Activated T-cell treated with anti-CD3 and anti-CD28 coated beads, Interleukin-2, amount 50 U/mL, for 1 hour (primary cell): ENCODE results near the gene GNG7.
"Not testable (repeated sequence)": the region's sequence is repeated elsewhere in the genome, so short reads cannot be mapped to it uniquely, and the experiment has no call there.

Experiments used
- DNase-seq: peaks from one replicate; pipeline ENCODE4 v3.0.0-alpha.2; 2020

GNG7 gene

DNA sequence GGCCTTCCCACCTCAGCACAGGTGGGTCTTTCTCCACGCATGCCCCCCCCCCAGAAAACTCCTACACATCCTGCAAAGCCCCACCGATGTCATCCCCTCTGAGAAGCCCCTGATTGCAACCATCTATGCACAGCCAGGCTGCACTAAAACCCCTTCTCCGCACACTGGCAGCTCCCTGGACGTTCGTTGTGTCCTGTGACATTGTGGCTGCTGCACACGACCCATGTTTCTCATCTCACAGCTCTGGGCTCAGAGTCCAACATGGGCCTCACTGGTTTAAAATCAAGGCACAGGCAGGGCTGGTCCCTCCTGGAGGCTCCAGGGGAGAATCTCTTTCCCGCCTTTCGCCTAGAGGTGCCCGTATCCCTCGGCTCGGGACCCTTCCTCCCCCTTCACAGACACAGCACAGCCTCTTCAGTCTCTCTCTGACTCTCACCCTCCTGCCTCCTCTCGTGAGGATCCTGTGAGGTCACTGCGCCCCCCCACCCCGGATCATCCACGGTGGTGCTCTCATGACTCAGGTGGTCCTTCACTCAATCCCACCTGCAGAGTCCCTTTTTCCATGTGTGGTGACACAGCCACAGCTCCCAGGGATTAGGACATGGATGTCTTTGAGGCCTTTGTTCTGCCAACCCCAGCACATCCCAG lies 155.3 kb downstream of the GNG7 start:
- DNase-seq = no peak

DNA sequence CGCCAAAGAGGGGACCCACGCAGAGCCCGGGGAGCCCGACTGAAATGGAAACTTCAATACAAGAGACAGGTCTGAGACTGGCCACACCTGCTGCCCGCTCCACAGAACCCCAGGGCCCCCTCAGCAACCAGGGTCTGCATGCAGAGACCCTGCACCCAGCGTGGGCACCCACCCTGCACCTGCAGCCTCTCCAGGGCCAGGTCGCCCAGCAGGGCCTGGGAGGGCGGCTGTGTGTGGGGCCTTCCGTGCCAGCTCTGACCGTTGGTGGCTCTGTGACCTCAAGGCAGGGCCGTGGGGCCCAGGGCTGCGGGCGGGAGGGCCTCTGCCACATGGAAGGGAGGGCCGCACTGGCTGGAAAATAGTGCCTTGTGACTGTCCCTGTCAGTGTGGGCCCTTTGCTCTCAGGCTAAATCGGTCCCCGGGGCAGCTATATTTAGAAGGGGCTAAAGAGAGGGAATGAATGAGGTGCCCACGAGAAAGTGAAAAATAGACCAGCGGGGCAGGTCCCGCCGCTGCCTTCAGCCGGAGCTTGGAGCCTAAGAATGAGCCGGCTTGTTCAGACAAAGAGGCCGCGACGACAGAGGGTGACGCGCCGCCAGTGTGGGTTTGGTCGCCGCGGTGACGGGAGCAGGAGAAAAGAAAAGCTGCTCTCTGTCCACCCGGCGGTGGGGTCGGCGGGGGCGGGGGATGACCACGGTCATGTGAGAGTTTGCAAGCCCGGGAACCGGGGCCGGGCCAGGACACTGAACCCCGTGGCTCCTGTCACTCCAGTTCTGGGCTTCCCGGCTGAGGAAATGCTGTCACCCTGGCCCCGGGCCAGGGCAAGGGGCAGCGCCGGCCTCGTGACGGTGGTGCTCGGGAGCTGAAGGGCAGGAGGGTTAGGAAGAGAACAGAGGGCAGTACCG lies 156.1 kb downstream of the GNG7 start:
- DNase-seq = no peak

DNA sequence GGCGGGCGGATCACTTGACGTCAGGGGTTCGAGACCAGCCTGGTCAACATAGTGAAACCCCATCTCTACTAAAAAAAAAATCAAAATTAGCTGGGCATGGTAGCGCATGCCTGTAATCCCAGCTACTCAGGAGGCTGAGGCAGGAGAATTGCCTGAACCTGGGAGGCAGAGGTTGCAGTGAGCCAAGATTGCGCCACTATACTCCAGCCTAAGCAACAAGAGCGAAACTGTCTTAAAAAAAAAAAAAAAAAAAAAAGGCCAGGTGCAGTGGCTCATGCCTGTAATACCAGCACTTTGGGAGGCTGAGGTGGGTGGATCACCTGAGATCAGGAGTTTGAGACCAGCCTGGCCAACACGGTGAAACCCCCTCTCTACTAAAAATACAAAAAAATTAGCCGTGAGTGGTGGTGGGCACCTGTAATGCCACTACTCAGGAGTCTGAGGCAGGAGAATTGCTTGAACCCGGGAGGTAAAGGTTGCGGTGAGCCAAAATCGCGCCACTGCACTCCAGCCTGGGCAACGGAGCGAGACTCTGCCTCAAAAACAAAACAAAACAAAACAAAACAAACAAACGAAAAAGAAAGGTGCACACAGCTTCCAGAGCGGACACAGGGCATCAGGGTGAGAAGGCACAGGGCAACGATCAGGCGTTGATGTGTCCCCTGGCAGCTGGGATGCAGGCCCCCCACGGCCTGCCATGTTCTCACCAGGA lies 156.9 kb downstream of the GNG7 start:
- not testable (repeated sequence) for DNase-seq

DNA sequence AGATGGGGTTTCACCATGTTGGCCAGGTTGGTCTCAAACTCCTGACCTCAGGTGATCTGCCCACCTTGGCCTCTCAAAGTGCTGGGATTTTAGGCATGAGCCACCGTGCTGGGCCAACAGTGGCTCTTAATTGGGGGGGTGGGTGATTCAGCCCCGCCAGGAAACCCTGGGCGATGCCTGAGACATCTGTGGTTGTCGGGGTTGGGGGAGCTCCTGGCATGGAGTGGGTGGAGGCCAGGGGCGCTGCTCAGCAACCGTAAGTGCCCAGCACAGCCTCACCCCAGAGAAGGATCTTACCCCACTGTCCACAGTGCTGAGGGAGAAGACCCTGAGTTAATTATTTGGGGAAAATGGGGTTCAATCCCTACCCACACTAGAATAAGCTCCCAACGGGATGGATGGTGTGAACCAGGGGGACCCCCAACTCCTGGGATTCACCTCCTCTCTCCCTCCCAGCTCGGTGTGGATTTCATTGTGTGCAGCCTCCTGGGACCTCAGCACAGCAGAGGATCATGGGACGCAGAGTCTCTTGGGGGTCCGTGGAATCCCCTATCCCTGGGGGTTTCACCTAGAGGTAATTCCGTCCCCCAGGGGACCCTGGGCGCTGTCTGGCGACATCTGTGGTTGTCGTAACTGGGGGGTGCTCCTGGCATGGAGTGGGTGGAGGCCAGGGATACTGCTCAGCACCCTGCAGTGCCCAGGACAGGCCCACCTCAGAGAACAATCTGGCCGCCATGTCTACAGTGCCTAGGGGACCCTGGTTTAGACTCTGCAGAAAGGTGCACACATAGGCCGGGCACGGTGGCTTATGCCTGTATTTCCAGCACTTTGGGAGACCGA lies 157.7 kb downstream of the GNG7 start:
- no peak for DNase-seq

DNA sequence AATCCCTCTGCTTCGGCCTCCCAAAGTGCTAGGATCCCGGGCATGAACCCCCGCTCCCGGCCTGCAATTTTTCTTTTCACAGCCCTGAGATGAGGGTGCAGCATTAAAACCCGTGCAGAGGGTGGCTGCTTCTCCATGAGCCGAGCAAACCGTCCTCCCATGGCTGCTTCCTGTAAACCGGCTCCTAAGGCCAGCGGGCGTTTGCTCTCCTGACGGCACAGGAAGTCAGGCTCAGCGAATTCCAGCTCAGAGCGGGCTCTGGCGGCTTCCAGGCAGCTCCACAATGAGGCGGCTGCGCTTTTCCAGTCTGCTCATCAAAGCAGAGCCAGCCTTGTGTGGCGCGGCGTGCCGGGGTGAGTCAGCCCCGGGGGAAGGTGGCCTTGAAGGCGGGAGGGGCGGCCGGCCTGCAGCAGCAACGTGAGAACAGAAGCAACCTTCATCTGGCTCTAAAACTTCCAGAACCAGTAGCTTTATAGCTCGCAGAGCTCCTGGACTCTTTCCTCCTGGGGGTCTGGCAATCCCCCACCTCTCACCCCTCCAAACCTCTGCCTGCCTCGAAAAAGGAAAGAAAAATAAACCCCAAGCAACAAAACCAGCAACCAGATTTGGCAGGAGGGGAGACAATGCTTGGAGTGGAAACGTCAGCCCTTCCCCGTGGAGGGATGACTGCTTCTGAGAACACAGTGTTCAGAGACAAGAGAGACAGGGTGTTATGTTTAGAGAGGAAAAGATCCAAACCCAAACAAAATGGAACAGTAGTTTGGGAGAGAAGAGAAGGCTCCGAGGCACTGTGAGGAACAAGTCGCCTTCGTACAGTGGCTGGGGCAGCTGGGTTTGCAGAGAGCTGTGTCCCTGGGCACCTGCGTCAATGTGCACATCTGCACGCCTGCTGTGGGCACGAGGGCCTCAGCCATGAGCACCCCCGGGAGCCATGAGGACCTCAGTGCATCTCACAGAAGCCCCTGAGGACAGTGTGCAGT lies 158.7 kb downstream of the GNG7 start:
- peak; percentile 76 for DNase-seq

DNA sequence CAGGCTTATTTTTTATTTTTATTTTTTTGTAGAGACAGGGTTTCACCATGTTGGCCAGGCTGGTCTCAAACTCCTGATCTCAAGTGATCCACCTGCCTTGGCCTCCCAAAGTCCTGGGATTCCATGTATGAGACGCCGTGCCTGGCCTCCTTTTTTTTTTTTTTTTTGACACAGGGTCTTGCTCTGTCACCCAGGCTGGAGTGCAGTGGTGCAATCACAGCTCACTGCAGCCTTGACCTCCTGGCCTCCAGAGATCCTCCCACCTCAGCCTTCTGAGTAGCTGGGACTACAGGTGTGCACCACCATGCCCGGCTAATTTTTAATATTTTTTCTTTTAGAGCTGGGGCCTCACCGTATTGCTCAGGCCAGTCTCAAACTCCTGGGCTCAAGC lies 159.4 kb downstream of the GNG7 start:
- not testable (repeated sequence) for DNase-seq

DNA sequence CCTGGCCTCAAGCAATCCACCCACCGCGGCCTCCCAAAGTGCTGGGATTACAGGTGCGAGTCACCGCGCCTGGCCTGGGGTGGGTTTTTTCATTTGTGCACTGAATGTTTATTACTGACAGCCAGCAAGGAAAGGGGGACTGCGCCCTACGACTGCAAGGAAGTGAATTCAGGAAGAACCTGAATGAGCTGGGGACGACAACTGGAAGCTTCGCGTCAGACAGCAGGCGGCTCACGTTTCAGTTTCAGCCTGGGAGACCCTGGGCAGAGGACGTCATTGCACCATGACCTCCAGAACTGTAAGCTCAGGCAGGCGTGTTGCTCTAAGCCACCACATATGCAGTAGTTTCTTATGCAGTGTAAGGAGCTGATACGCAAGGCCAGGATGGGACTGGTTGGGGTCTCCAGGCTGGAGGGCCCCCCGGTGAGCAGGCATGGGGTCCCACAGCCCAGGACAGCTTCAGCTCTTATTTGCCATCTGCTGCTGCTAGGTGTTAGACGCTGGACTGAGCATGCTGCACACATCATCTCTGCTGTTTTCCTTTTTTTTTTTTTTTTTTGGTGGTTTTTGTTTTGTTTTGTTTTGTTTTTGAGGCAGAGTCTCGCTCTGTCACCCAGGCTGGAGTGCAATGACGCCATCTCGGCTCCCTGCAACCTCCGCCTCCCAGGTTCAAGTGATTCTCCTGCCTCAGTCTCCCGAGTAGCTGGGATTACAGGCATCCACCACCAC lies 160.0 kb downstream of the GNG7 start:
- DNase-seq = no peak

DNA sequence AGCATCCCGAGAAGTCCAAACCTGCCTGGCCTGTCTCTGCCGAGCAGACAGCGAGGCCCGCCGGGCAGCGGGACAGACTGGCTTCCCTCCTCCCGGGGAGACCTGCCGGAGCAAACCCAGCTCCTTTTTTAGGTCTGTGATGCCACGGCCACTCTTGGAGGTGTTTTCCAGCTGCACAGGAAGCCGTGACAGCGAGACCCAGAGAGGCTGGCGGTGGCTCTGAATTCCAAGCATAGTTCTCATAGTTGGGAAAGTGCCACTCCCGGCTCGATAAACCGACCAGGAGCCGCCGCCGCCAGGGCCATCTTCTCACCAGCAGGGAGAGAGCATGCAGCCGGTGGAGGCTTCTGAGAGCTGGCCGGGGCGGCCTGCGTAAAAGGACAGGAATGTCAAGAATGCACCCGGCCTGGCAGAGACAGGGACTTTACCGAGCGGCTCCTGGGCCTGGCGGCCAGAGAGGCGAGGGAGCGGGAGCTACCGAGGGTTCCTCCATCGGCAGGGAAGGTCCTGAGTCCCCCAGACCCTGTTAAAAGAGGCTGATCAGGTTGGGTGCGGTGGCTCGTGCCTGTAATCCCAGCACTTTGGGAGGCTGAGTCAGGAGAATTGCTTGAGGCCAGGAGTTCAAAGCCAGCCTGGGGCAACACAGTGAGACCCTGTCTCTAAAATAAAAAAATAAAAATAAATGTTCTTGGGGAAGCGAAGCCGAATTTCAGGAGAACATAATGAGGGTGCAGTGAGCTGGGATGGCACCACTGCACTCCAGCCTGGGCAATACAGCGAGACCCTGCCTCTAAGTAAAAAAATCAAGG lies 161.6 kb downstream of the GNG7 start:
- DNase-seq = no peak

DNA sequence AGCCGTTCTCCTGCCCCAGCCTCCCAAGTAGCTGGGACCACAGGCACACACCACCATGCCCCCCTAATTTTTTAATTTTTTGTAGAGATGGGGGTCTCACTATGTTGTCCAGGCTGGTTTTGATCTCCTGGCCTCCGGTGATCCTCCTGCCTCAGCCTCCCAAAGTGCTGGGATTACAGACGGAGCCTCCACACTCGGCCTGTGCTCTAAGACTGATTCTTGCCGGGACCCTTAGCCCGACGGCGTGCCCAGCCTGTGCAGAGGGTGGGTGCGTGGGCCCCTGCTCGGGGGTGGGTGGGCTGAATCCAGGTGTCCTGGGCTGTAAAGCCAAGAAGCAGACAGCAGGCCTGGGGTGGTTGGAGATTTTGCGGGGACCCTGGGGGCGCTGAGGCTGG lies 162.2 kb downstream of the GNG7 start:
- no peak for DNase-seq

DNA sequence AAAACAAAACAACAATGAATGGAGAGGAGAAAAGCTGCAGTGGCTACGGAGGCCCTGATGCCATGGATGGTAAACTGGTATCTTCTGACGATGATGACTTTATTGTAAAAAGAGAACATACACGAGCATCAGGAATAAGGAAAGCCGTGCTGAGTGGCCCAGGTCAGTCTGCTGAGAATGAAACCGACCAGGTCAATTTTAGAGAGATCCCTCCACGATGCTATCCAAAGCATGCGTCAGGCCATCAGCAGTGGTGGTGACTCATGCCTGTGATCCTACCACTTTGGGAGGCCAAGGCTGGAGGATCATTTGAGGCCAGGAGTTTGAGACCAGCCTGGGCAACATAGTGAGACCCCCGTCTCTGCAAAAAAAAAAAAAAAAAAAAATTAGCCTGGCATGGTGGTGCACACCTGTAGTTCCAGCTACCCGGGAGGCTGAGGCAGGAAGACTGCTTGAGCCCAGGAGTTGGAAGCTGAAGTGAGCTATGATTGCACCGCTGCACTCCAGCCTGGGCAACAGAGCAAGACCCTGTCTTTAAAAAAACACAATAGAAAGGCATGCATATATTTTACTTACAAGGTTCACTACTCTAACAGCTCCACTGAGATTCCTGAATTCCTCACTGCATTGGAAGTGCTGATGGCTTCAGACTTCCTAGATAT lies 164.3 kb downstream of the GNG7 start:
- DNase-seq = no peak

DNA sequence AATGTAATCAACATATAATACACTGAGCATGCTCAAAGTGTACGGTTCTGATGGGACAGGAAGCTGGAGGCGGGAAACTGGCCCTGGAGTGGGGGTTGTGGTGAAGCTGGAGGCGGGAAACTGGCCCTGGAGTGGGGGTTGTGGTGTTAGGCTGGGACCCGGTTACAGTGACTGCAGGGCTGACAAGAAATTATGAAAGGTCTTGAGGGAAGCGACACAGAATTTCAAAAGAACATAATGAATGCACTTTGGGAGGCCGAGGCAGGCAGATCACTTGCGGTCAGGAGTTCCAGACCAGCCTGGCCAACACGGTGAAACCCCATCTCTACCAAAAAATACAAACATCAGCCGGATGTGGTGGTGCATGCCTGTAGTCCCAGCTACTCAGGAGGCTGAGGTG lies 164.9 kb downstream of the GNG7 start:
- not testable (repeated sequence) for DNase-seq

DNA sequence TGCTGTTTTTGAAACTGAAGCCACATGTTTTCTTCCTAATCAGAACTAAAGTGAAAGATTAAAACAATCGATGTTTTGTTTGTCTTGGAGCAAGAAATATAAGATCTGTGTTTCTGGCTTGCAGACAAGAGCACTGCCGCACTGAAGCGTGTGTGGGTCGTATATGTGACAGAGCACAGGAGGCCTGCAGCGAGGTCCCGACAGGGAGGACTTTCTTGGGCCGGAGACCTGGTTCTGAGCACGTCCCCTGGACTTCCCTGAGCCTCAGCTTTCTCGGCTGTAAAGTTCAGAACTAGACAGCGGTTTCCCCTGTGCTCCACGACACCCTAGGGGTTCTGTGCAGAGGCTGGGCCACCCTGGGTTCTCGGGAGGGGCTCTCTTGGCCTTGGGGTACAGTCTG lies 166.0 kb downstream of the GNG7 start:
- DNase-seq = no peak

DNA sequence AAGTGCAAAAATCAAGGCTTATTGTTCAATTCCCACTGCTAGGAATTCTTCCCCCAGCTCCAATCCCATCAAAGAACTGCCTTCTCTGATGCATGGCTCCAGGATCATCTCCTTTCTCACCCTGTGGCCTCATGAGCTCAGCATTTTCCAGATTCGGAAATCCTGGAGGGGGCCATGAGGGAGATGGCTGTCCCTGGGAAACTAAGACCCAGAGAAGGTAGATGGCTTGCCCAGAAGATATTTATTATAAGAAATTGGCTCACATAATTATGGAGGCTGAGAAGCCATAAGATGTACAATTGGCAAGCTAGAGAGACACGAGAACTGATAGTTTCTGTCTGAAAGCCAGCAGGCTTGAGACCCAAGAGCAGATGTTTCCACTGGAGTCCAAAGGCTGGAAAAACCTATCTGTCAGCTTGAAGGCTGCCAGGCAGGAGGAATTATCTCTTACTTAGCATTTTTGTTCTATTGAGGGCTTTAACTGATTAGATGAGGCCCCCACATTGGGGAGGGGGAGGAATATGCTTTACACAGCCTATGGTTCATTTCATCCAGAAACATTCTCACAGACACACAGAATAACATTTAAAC lies 168.0 kb downstream of the GNG7 start:
- no peak for DNase-seq

DNA sequence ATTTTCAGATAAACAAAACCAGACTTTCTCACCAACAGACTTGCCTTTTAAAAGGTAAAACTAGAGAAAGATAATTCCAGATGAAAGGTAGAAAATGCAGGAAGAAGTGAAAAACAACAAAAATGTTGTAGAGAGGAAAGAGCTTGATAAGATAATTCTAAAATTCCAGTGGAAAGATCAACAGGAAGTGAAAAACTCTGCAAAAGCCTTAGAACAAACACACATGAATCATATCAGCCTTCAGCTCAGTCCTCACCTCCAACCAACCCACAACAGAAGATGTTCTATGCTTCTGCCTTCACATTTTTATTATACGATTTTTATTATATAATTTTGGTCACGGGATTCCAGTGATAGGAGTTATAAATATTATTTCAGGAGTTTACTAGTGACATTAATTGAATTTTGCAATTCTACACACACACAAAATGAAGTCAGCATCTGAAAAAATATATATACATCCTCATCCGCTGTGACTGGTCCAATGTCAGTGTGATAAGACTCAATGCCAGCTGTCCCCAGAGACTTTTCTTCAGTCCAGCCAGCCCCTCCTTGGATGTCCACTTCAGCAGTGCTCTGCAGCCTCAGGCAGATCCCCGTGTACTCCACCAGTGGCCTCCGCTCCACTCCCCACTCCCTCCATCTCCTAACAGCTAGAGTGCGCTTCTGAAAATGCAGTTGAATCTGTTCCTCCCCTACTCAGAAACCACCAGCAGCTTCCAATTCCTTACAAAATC lies 168.6 kb downstream of the GNG7 start:
- no peak for DNase-seq

DNA sequence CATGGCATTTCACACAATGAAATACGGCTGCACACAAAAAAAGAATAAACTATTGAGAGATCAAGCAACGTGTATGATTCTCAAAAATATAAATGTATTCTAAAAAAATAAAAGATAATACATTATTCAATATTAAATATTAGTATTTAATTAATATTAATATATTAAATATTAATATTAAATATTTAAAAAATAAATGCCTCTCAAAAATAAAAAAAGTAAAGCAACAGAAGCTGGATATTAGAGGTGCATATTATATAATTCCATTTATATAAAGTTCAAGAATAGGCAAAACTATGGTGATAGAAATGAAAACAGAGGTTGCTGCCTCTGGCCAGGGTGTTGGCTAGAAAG lies 169.4 kb downstream of the GNG7 start:
- DNase-seq = no peak

DNA sequence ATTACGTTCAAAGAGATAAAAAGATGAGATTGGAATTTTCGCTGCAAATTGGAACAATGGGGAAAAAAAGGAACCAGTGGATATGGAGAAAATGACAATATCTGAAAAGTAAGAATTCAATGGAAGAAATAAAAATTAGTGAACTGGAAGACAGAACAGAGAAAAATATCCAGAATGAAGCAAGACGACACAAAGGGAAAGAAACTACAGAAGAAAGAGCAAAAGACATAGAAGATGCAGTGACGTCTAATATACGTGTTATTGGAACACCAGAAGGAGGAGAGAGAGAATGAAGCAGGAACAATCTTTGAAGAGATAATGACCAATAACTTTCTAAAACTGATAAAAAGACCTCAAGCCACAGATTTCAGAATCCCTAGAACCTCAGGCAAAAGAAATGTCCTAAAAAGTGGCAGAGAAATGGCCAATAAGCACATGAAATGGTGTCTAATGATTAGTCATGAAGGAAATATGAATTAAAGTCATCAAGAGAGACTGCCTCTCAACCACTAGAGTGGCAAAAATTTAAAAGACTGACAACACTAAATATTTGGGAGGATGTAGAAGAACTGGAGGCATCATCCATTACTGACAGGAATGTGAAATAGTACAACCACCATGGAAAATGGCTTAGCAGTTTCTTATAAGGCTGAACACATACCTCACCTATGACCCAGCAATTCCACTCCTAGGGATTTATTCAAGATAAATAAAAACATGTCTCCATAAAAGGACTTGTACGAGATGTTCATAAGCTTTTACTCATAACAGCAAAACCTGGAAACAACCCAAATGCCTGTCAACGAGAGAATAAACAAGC lies 170.0 kb downstream of the GNG7 start:
- DNase-seq = no peak

DNA sequence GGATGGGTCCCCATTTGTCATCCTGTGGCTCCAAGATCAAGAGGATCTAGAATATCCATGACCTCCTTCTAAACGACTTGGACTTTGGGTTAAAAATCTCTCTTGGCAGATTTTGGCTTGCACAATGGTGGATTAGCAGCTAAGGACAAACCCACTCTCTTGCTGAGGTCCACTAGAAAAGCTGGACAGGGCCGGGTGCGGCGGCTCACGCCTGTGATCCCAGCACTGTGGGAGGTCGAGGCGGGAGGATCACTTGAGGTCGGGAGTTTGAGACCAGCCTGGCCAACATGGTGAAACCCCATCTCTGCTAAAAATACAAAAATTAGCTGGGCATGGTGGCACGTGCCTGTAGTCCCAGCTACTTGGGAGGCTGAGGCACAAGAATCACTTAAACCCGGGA lies 172.6 kb downstream of the GNG7 start:
- DNase-seq = not testable (repeated sequence)
